H9 (cell line): ENCODE results near the gene TSSC4. TPM values are rescaled to one million over a fixed set of nuclear protein-coding genes. Genes with fewer than 3 reads are reported as not detected.

ENCODE experiments used
- DNase-seq: peaks from one replicate; pipeline ENCODE4 v3.0.0-alpha.2; 2017
- H2AFZ ChIP-seq: one replicate; pipeline ENCODE4 v1.6.1; 2013; ENCODE audit warnings: mild to moderate bottlenecking, low read length, control low read depth, moderate library complexity
- H2AK5ac ChIP-seq: 2 replicates; pipeline ENCODE4 v1.6.1; 2013; ENCODE audit warnings: low read length, control low read depth, mixed read lengths; ENCODE audit not compliant: insufficient read length
- H2BK120ac ChIP-seq: one replicate; pipeline ENCODE4 v1.6.1; 2013; ENCODE audit warnings: low read depth, mild to moderate bottlenecking, low read length, control low read depth, inconsistent platforms; ENCODE audit not compliant: poor library complexity, severe bottlenecking
- H2BK12ac ChIP-seq: 2 replicates; pipeline ENCODE4 v1.6.1; 2013; ENCODE audit warnings: low read length, control low read depth, mixed read lengths, low read depth; ENCODE audit not compliant: insufficient read length
- H2BK15ac ChIP-seq: 2 replicates; pipeline ENCODE4 v1.6.1; 2013; ENCODE audit warnings: low read depth, low read length, control low read depth
- H2BK20ac ChIP-seq: one replicate; pipeline ENCODE4 v1.6.1; 2013; ENCODE audit warnings: low read depth, mild to moderate bottlenecking, low read length, control low read depth, inconsistent platforms; ENCODE audit not compliant: poor library complexity, severe bottlenecking
- H2BK5ac ChIP-seq: 2 replicates; pipeline ENCODE4 v1.6.1; 2013; ENCODE audit warnings: low read length, control low read depth, mixed read lengths; ENCODE audit not compliant: insufficient read length
- H3K14ac ChIP-seq: 2 replicates; pipeline ENCODE4 v1.6.1; 2013; ENCODE audit warnings: low read length, control low read depth; ENCODE audit not compliant: insufficient read depth
- H3K18ac ChIP-seq: 2 replicates; pipeline ENCODE4 v1.6.1; 2013; ENCODE audit warnings: low read depth, mild to moderate bottlenecking, mixed read lengths, low read length, control low read depth; ENCODE audit not compliant: insufficient read length
- H3K23ac ChIP-seq: 2 replicates; pipeline ENCODE4 v1.6.1; 2013; ENCODE audit warnings: low read length, control low read depth, mixed read lengths, low read depth; ENCODE audit not compliant: insufficient read length
- H3K23me2 ChIP-seq: 2 replicates; pipeline ENCODE4 v1.6.1; 2013; ENCODE audit warnings: low read depth, mild to moderate bottlenecking, mixed read lengths, low read length, control low read depth; ENCODE audit not compliant: insufficient read length, poor library complexity, severe bottlenecking
- H3K27ac ChIP-seq: 2 replicates; pipeline ENCODE4 v1.5.1; 2013; ENCODE audit warnings: low read length, control low read depth, mixed read lengths, low read depth; ENCODE audit not compliant: insufficient read length
- H3K27me3 ChIP-seq: 2 replicates; pipeline ENCODE4 v1.6.1; 2013; ENCODE audit warnings: low read length, control low read depth, inconsistent platforms; ENCODE audit not compliant: insufficient read depth
- H3K4ac ChIP-seq: 2 replicates; pipeline ENCODE4 v1.6.1; 2013; ENCODE audit warnings: low read depth, mild to moderate bottlenecking, control low read depth, inconsistent platforms, low read length, moderate library complexity
- H3K4me1 ChIP-seq: 2 replicates; pipeline ENCODE4 v1.6.1; 2013; ENCODE audit warnings: low read length, control low read depth, inconsistent platforms; ENCODE audit not compliant: insufficient read depth
- H3K4me2 ChIP-seq: 2 replicates; pipeline ENCODE4 v1.6.1; 2013; ENCODE audit warnings: low read length, control low read depth, mixed read lengths; ENCODE audit not compliant: insufficient read length, insufficient read depth
- H3K56ac ChIP-seq: 2 replicates; pipeline ENCODE4 v1.6.1; 2013; ENCODE audit warnings: low read depth, mild to moderate bottlenecking, mixed read lengths, low read length, control low read depth; ENCODE audit not compliant: insufficient read length
- H3K79me1 ChIP-seq: 2 replicates; pipeline ENCODE4 v1.6.1; 2013; ENCODE audit warnings: low read depth, mild to moderate bottlenecking, moderate library complexity, low read length, control low read depth, inconsistent platforms; ENCODE audit not compliant: insufficient read depth, poor library complexity, severe bottlenecking
- H3K79me2 ChIP-seq: 2 replicates; pipeline ENCODE4 v1.6.1; 2013; ENCODE audit warnings: low read length, control low read depth, inconsistent platforms; ENCODE audit not compliant: insufficient read depth
- H3K9ac ChIP-seq: 2 replicates; pipeline ENCODE4 v1.6.1; 2013; ENCODE audit warnings: low read length, control low read depth, mixed read lengths; ENCODE audit not compliant: insufficient read length; ENCODE audit errors: extremely low read depth
- H3K9me3 ChIP-seq: one replicate; pipeline ENCODE4 v1.6.1; 2013; ENCODE audit warnings: low read depth, low read length, inconsistent platforms; ENCODE audit not compliant: control insufficient read depth
- H3T11ph ChIP-seq: one replicate; pipeline ENCODE4 v1.6.1; 2013; ENCODE audit warnings: mild to moderate bottlenecking, low read length, control low read depth, inconsistent platforms
- H4K20me1 ChIP-seq: one replicate; pipeline ENCODE4 v1.6.1; 2013; ENCODE audit not compliant: control insufficient read depth, insufficient read length, insufficient read depth
- H4K5ac ChIP-seq: 2 replicates; pipeline ENCODE4 v1.6.1; 2013; ENCODE audit warnings: low read depth, mild to moderate bottlenecking, mixed read lengths, low read length, control low read depth; ENCODE audit not compliant: insufficient read length
- H4K8ac ChIP-seq: replicated peaks from 2 replicates; pipeline ENCODE4 v1.6.1; 2013; ENCODE audit warnings: low read length, control low read depth, mixed read lengths, low read depth; ENCODE audit not compliant: insufficient read length
- H4K91ac ChIP-seq: 2 replicates; pipeline ENCODE4 v1.6.1; 2013; ENCODE audit warnings: low read depth, mild to moderate bottlenecking, moderate library complexity, mixed read lengths, low read length, control low read depth; ENCODE audit not compliant: insufficient read length
- H3K27ac Mint-ChIP-seq, 3 experiments: 2 replicates in 2 of 3; 3 replicates in 1 of 3; pipeline ENCODE4 v1.8.0; 2020 to 2021; ENCODE audit warnings: mixed read lengths in 3 of 3, mild to moderate bottlenecking in 1 of 3, moderate library complexity in 1 of 3
- H3K27me3 Mint-ChIP-seq: 2 replicates; pipeline ENCODE4 v1.8.0; 2021; ENCODE audit warnings: low read depth, mild to moderate bottlenecking, moderate library complexity, mixed read lengths
- H3K36me3 Mint-ChIP-seq, 3 experiments: 2 replicates in 2 of 3; 3 replicates in 1 of 3; pipeline ENCODE4 v1.8.0; 2020 to 2021; ENCODE audit warnings: low read depth in 3 of 3, mixed read lengths in 3 of 3; ENCODE audit not compliant: insufficient read depth in 1 of 3
- H3K4me1 Mint-ChIP-seq, 2 experiments: 2 replicates each; pipeline ENCODE4 v1.8.0; 2020; ENCODE audit warnings: mixed read lengths in 2 of 2
- H3K4me3 Mint-ChIP-seq, 2 experiments: 2 replicates in 1 of 2; 3 replicates in 1 of 2; pipeline ENCODE4 v1.8.0; 2020 to 2021; ENCODE audit warnings: mild to moderate bottlenecking in 2 of 2, mixed read lengths in 2 of 2, moderate library complexity in 1 of 2
- H3K9me3 Mint-ChIP-seq, 2 experiments: 2 replicates in 1 of 2; 3 replicates in 1 of 2; pipeline ENCODE4 v1.8.0; 2020; ENCODE audit warnings: mild to moderate bottlenecking in 2 of 2, mixed read lengths in 2 of 2, moderate library complexity in 1 of 2
- WGBS: extraction: QIAGEN DNeasy Blood & Tissue Kit; methylation state at CpG from one replicate; pipeline ENCODE4 v1.1.7; 2013; ENCODE audit warnings: missing lambda C conversion rate, low lambda C conversion rate, mixed read lengths; ENCODE audit not compliant: insufficient read length; ENCODE audit errors: extremely low coverage; 5-methylcytosine and 5-hydroxymethylcytosine counted together
- total RNA-seq: library from RNA; stranded (reverse); gene quantifications from 2 replicates; pipeline ENCODE4 v1.2.1, GENCODE V29; 2021
- TF ChIP-seq, protein P1 (sequence below): fragments of 200-600 bp; sonication (generic); conservative IDR thresholded peaks from 3 replicates; pipeline ENCODE4 v1.8.0; 2021; ENCODE audit warnings: antibody characterized with exemption, mild to moderate bottlenecking

Gene TSSC4
- total RNA-seq, 1 experiment from 2014 or later, result 51.0 TPM

DNA sequence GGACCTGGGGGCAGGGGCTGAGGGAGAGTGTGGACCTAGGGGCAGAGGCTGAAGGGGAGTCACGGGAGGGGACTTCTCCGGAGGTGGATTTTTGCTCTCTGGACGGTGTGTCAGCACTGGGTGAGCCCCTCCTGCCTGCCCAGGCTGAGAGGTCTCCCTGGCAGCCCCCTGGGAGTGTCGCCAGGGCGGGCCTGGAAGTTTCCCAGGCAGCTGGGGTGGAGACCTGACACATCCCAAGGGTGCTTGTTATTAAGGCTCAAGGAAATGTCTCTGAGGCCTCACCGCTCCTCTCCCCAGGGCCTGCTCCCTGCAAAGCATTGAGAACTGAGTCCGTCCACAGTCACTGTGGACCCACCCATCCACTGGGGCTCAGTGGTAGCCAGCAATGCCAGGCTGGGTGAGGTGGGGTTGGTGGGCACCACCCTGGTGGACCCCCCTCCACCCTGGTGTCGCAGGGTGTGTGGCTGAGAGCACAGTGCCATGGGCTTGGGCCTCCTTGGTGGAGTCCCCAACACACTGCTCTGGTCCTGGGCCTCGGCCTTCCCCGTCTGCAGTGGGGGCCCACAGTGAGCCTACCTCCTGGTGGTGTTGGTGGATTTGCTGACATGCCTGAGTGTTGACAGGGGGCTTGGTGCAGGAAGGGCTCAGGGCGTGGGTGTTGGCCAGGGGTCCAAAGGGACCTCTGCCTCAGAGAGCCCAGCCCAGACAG, 20.9 kb upstream of the TSSC4 start:
- no peak overlapping the region for H2BK120ac ChIP-seq
- H3K23ac ChIP-seq, result no peak overlapping the region
- H2BK5ac ChIP-seq, result no peak overlapping the region
- no peak overlapping the region for H4K5ac ChIP-seq
- no CpG with 5 or more reads among the region's 11 CpGs for WGBS
- no peak overlapping the region for H2AFZ ChIP-seq
- no peak overlapping the region for H2BK20ac ChIP-seq
- H3K9me3 ChIP-seq, result no peaks in the 10 kb centered on the region
- Mint-ChIP-seq H3K4me3 (peak overlapping the region; percentile 19 to 45; a peak in 2 of 5 replicates), H3K36me3 (peaks cover 2 to 8% (median 7%) of the 10 kb centered on the region in 3 experiments), H3K9me3 (peaks cover 0 to 2% of the 10 kb centered on the region in 2 experiments; a peak in 1 of 5 replicates), H3K4me1 (peaks cover 11 to 29% of the 10 kb centered on the region in 2 experiments), H3K27me3 (peaks cover 4% of the 10 kb centered on the region), H3K27ac (peak overlapping the region in 1 of 3 experiments; percentile 61; a peak in 1 of 7 replicates)
- H3K4ac ChIP-seq, result no peak overlapping the region
- DNase-seq, result no peak
- H3K27me3 ChIP-seq, result no peaks in the 10 kb centered on the region; the same call in 1 of the 2 replicates
- no peak overlapping the region for H2BK15ac ChIP-seq
- H3K79me1 ChIP-seq, result no peaks in the 10 kb centered on the region
- no peak overlapping the region for H2AK5ac ChIP-seq
- H4K8ac ChIP-seq, result no peak overlapping the region
- H3K27ac ChIP-seq, result no peak overlapping the region
- H4K20me1 ChIP-seq, result no peaks in the 10 kb centered on the region
- H3K18ac ChIP-seq, result no peak overlapping the region
- TF ChIP-seq, protein P1, sequence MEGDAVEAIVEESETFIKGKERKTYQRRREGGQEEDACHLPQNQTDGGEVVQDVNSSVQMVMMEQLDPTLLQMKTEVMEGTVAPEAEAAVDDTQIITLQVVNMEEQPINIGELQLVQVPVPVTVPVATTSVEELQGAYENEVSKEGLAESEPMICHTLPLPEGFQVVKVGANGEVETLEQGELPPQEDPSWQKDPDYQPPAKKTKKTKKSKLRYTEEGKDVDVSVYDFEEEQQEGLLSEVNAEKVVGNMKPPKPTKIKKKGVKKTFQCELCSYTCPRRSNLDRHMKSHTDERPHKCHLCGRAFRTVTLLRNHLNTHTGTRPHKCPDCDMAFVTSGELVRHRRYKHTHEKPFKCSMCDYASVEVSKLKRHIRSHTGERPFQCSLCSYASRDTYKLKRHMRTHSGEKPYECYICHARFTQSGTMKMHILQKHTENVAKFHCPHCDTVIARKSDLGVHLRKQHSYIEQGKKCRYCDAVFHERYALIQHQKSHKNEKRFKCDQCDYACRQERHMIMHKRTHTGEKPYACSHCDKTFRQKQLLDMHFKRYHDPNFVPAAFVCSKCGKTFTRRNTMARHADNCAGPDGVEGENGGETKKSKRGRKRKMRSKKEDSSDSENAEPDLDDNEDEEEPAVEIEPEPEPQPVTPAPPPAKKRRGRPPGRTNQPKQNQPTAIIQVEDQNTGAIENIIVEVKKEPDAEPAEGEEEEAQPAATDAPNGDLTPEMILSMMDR, result no peak
- no peak overlapping the region for H3K9ac ChIP-seq
- H2BK12ac ChIP-seq, result no peak overlapping the region
- H3T11ph ChIP-seq, result no peak overlapping the region
- no peak overlapping the region for H3K56ac ChIP-seq
- H3K4me2 ChIP-seq, result no peak overlapping the region
- no peaks in the 10 kb centered on the region for H3K4me1 ChIP-seq
- H3K79me2 ChIP-seq, result peaks cover 34% of the 10 kb centered on the region; the same call in 1 of the 2 replicates
- H3K14ac ChIP-seq, result no peak overlapping the region
- H3K23me2 ChIP-seq, result peaks cover 11% of the 10 kb centered on the region
- H4K91ac ChIP-seq, result no peak overlapping the region
